Adrenal gland (tissue), 12 donors: Measurements from ENCODE around the gene PUS7. TPM values are rescaled to one million over a fixed set of nuclear protein-coding genes. Genes with fewer than 3 reads are reported as not detected.

ENCODE experiments used
- DNase-seq, 7 donors: peaks; one replicate each; pipeline ENCODE4 v3.0.0-alpha.2; 2019 to 2020
- H3K27ac ChIP-seq, 5 donors: fragments of 200-600 bp; sonication (generic) in 4 of 5; 1 replicate in 3 of 5; 2 replicates in 2 of 5; pipeline versions ENCODE4 v1.5.1 to v1.8.0; 2016 to 2020; ENCODE audit warnings: mild to moderate bottlenecking in 1 of 5
- H3K27me3 ChIP-seq: fragments of 200-600 bp; 2 replicates; pipeline ENCODE4 v1.8.0; 2021
- H3K36me3 ChIP-seq, 2 donors: fragments of 200-600 bp; replicated peaks in 1 of 2; 1 replicate in 1 of 2; 2 replicates in 1 of 2; pipeline versions ENCODE4 v1.5.1 to v1.8.0; 2018 to 2022
- H3K4me1 ChIP-seq, 2 donors: fragments of 200-600 bp; replicated peaks in 1 of 2; 1 replicate in 1 of 2; 2 replicates in 1 of 2; pipeline versions ENCODE4 v1.5.1 to v1.8.0; 2018 to 2021
- H3K4me3 ChIP-seq, 4 donors: fragments of 200-600 bp; sonication (generic) in 3 of 4; one replicate each; pipeline ENCODE4 v1.5.1; 2016 to 2018
- H3K9me3 ChIP-seq, 3 donors: fragments of 200-600 bp; sonication (generic) in 1 of 3; replicated peaks in 1 of 3; 1 replicate in 2 of 3; 2 replicates in 1 of 3; pipeline versions ENCODE4 v1.5.1 to v1.8.0; 2016 to 2021
- POLR2A ChIP-seq, 2 donors: fragments of 450-650 bp; IDR thresholded peaks; one replicate each; pipeline ENCODE4 v1.6.1; 2017; ENCODE audit warnings: antibody characterized with exemption in 2 of 2, mild to moderate bottlenecking in 2 of 2, moderate library complexity in 1 of 2
- WGBS, 4 donors: extraction: QIAGEN DNeasy Blood & Tissue Kit in 2 of 4; methylation state at CpG; one replicate each; pipeline versions ENCODE4 v1.1.5 to v1.1.7; 2013 to 2017; 5-methylcytosine and 5-hydroxymethylcytosine counted together
- intact Hi-C, 2 donors: fragments of 100-400 bp; cut with DNase I; formaldehyde crosslinking; loops; one replicate each; pipeline versions ENCODE4 v1.14.1 to v1.15.0; 2022 to 2023
- polyA plus RNA-seq, 3 donors: library from polyadenylated mRNA; stranded (reverse); fragments of 200-250 nt in 2 of 3; fragments of 350-450 nt in 1 of 3; fragmentation: Illumina TruSeq in 1 of 3; extraction: RNeasy Lipid Tissue Mini Kit (QIAGEN cat#74804) in 1 of 3; gene quantifications; one replicate each; pipeline ENCODE4 v1.2.3, GENCODE V29; 2013 to 2014
- total RNA-seq, 9 donors: library from RNA; depleted of rRNA in 4 of 9; stranded (reverse); fragments of >200 nt in 4 of 9; fragments of 120-200 nt in 1 of 9; fragmentation: NEBNext Ultra II Directional in 1 of 9; extraction: Animal tissue kit (Norgen Biotek cat#: 25700) in 1 of 9; gene quantifications; one replicate each; pipeline versions ENCODE4 v1.1.0 to v1.2.4, GENCODE V29; 2013 to 2023
- TF ChIP-seq, protein P1 (sequence below), 6 experiments: fragments of 450-650 bp in 4 of 6; fragments of 200-600 bp in 2 of 6; sonication (generic) in 1 of 6; IDR thresholded peaks; 1 replicate in 5 of 6; 2 replicates in 1 of 6; pipeline versions ENCODE4 v1.5.1 to v1.8.0; 2016 to 2021; ENCODE audit warnings: antibody characterized with exemption in 6 of 6, mild to moderate bottlenecking in 2 of 6, moderate library complexity in 1 of 6
- donor health status: healthy with polysubstance abuse.
- donor health status: Bipolar disorder and iron deficiency.
- donor health status: DM: yes; HTN: yes; CAD: no.
- donor health status: DM: no; HTN: no; CAD: no.
- donor health status: DM: no; HTN: no; CAD: no.
- donor health status: DM: yes; HTN: yes; CAD: no.

Gene PUS7
- total and polyA plus RNA-seq, 12 donors, result 2.6 to 15.3 (median 6.0) TPM

DNA sequence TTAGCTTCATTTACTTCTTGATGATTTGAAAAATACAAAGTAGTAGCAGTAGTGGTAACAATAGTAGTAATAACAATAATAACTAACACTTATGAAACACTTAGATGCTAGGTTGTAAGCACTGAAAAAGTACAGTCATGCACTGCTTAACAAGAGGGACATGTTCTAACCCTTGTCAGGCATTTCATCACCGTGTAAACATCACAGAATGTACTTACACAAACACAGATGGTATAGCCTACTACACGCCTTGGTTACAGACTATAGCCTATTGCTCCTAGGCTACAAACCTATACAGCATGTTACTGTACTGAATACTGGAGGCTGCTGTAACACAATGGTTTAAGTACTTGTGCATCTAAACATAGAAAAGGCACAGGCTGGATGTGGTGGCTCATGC is 60.6 kb downstream of the PUS7 start:
- Histone ChIP-seq H3K4me3 (no peak overlapping the region), H3K4me1 (no peaks in the 10 kb centered on the region), H3K36me3 (peaks cover 0 to 11% of the 10 kb centered on the region in 2 donors), H3K27ac (no peak overlapping the region), H3K9me3 (no peaks in the 10 kb centered on the region), H3K27me3 (no peaks in the 10 kb centered on the region)
- no peak for DNase-seq
- intact Hi-C loops, result no loop called here
- WGBS, 4 donors, result 82 to 91% (median 86%) methylated on average over 2 of the region's 2 CpGs
- TF ChIP-seq POLR2A (IDR thresholded peaks at IDR 0.05), result no peak
- TF ChIP-seq, protein P1, sequence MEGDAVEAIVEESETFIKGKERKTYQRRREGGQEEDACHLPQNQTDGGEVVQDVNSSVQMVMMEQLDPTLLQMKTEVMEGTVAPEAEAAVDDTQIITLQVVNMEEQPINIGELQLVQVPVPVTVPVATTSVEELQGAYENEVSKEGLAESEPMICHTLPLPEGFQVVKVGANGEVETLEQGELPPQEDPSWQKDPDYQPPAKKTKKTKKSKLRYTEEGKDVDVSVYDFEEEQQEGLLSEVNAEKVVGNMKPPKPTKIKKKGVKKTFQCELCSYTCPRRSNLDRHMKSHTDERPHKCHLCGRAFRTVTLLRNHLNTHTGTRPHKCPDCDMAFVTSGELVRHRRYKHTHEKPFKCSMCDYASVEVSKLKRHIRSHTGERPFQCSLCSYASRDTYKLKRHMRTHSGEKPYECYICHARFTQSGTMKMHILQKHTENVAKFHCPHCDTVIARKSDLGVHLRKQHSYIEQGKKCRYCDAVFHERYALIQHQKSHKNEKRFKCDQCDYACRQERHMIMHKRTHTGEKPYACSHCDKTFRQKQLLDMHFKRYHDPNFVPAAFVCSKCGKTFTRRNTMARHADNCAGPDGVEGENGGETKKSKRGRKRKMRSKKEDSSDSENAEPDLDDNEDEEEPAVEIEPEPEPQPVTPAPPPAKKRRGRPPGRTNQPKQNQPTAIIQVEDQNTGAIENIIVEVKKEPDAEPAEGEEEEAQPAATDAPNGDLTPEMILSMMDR (IDR thresholded peaks at IDR 0.05), result no peak

DNA sequence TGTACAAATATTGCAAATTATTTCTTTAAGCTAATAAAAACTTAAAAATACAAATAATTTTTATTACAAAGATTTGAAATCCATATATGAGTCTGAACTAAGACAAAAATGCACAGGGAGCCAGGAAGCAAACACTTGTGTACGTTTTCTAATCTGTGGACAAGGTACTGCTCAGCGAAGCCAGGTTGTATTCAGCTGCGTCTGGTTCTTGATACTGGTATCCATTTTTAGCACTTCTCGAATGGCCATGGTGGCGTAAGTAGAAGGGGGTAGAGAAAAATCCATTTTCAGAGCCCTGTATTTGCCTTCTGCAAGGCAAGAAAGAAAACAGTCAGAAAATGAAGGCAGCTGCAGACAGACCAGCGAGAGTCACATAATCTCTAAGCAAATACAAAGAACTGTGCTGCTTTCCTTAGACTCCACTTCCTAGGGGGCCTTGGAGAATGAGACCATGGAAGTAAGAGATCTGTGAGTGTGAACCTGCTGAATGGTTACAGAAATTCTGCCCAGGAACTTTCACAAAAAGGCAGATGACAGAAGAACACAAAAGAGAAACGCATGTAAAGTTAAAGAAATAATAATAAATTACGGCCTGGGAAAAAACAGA is 64.3 kb downstream of the PUS7 start:
- 92 to 96% (median 94%) methylated on average over 8 of the region's 8 CpGs for WGBS, 4 donors
- H3K36me3 ChIP-seq, result peaks cover 0 to 9% of the 10 kb centered on the region in 2 donors
- intact Hi-C loops, result no loop called here
- no peaks in the 10 kb centered on the region for H3K27me3 ChIP-seq
- no peak overlapping the region for H3K4me3 ChIP-seq
- H3K27ac ChIP-seq, result no peak overlapping the region
- no peaks in the 10 kb centered on the region for H3K9me3 ChIP-seq
- no peak for TF ChIP-seq POLR2A (IDR thresholded peaks at IDR 0.05)
- TF ChIP-seq, protein P1 (IDR thresholded peaks at IDR 0.05), result no peak
- DNase-seq, result no peak
- H3K4me1 ChIP-seq, result no peaks in the 10 kb centered on the region

DNA sequence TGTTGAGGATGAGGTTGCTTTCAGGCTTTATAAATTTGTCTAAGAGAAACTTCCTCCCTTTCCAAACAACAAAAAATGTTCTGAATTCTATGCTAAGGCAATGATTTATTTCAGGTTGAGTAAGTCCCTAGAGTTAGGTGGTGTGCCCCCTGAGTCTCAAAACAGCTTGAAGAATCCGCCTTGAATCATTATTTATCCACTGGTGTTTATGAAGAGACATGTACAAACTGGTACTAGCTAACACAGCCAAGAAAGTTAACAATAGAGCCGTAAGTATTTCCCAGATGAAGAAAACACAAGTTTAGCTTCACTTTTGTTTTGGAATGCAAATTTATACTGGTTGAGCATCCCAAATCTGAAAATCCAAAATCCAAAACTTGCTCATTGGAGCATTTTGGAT is 67.2 kb downstream of the PUS7 start:
- no peak overlapping the region for H3K27ac ChIP-seq
- intact Hi-C loops, result no loop called here
- no peak overlapping the region for H3K4me3 ChIP-seq
- no peaks in the 10 kb centered on the region for H3K9me3 ChIP-seq
- TF ChIP-seq, protein P1 (IDR thresholded peaks at IDR 0.05), result no peak
- no peak for TF ChIP-seq POLR2A (IDR thresholded peaks at IDR 0.05)
- no peaks in the 10 kb centered on the region for H3K36me3 ChIP-seq
- DNase-seq, result no peak
- no peaks in the 10 kb centered on the region for H3K4me1 ChIP-seq
- H3K27me3 ChIP-seq, result no peaks in the 10 kb centered on the region
- 71 to 84% (median 78%) methylated on average over 2 of the region's 2 CpGs for WGBS, 4 donors

DNA sequence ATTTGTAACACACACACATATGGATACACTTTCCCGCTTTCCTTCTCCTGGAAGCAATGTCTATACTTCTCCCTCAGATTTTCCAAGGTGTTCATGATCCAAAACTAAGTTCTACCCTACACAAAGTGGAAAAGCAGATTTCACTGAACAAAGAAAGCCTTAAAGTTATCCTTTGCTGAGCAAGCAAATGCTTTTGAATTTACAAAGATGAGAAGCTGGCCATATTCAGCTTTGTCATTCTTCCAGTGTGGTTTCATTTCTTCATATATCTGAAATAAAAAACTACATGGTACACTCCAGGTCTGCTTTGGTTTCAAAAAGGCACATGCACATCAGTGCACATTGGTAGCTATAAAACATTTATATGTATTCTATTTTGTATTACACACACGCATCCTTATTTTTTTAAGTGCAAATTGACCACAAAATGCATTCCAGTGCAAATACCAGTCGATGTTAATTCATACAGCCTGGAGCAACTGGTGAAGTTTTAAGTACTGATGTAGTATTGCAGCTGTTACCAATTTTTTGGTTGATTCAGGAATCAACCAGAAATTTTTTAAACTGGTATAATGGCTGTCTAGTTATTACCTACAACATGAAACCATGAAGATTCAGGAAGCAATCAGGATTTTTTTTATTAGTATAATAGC is 67.8 kb downstream of the PUS7 start:
- 56 to 61% (median 58%) methylated on average over 3 of the region's 3 CpGs for WGBS, 4 donors
- intact Hi-C loops, result no loop called here

More for the DNA sequence above, 67.8 kb downstream of the PUS7 start:
- no peaks in the 10 kb centered on the region for H3K9me3 ChIP-seq
- H3K27ac ChIP-seq, result no peak overlapping the region
- TF ChIP-seq, protein P1 (IDR thresholded peaks at IDR 0.05), result no peak
- no peak for TF ChIP-seq POLR2A (IDR thresholded peaks at IDR 0.05)
- no peak for DNase-seq
- H3K36me3 ChIP-seq, result no peaks in the 10 kb centered on the region
- H3K4me1 ChIP-seq, result no peaks in the 10 kb centered on the region
- H3K4me3 ChIP-seq, result no peak overlapping the region
- no peaks in the 10 kb centered on the region for H3K27me3 ChIP-seq
